Measurements from ENCODE around the gene P3H2.

The P3H2 gene

GRCh38 chr3:189952272-189952671 is 168.4 kb downstream of the P3H2 start:
- H3K36me3 ChIP-seq (ENCODE audit: insufficient read depth), result no peaks in the 10 kb centered on the region
- H3K27me3 ChIP-seq (ENCODE audit: insufficient read depth, low read depth), result no peaks in the 10 kb centered on the region

GRCh38 chr3:189950258-189950657 is 170.4 kb downstream of the P3H2 start:
- H3K27me3 ChIP-seq (ENCODE audit: insufficient read depth, low read depth), result no peaks in the 10 kb centered on the region
- H3K9ac ChIP-seq, result no peak overlapping the region
- H3K79me2 ChIP-seq (ENCODE audit: insufficient read depth, low read depth), result no peaks in the 10 kb centered on the region
- H3K4me1 ChIP-seq (ENCODE audit: low read depth, poor library complexity, severe bottlenecking), result no peaks in the 10 kb centered on the region
- no peak overlapping the region for H3K27ac ChIP-seq
- H4K20me1 ChIP-seq (ENCODE audit: insufficient read depth), result no peaks in the 10 kb centered on the region
- TF ChIP-seq CTCF (conservative IDR thresholded peaks at IDR 0.05; ENCODE audit: low read depth, low read length), result no peak
- no peak overlapping the region for H3K4me3 ChIP-seq (IDR thresholded peaks at IDR 0.05; ENCODE audit: insufficient read depth, low read depth, low read length)
- no peak overlapping the region for H3K4me2 ChIP-seq
- no peak overlapping the region for H2AFZ ChIP-seq (ENCODE audit: low read depth)
- no peaks in the 10 kb centered on the region for H3K36me3 ChIP-seq (ENCODE audit: insufficient read depth)

More at GRCh38 chr3:189952272-189952671, 168.4 kb downstream of the P3H2 start:
- Histone ChIP-seq H2AFZ (ENCODE audit: low read depth) (no peak overlapping the region), H3K4me1 (ENCODE audit: low read depth, poor library complexity, severe bottlenecking) (no peaks in the 10 kb centered on the region), H3K4me3 (IDR thresholded peaks at IDR 0.05; ENCODE audit: insufficient read depth, low read depth, low read length) (no peak overlapping the region), H3K9ac (no peak overlapping the region), H4K20me1 (ENCODE audit: insufficient read depth) (no peaks in the 10 kb centered on the region), H3K27ac (no peak overlapping the region), H3K79me2 (ENCODE audit: insufficient read depth, low read depth) (no peaks in the 10 kb centered on the region), H3K4me2 (no peak overlapping the region)
- TF ChIP-seq CTCF (conservative IDR thresholded peaks at IDR 0.05; ENCODE audit: low read depth, low read length), result no peak

- H2AFZ ChIP-seq (ENCODE audit: low read depth), result no peak overlapping the region
- no peaks in the 10 kb centered on the region for H3K79me2 ChIP-seq (ENCODE audit: insufficient read depth, low read depth)
- H3K27ac ChIP-seq, result no peak overlapping the region
- no peaks in the 10 kb centered on the region for H3K27me3 ChIP-seq (ENCODE audit: insufficient read depth, low read depth)
- no peak for TF ChIP-seq CTCF (conservative IDR thresholded peaks at IDR 0.05; ENCODE audit: low read depth, low read length)
- no peaks in the 10 kb centered on the region for H3K36me3 ChIP-seq (ENCODE audit: insufficient read depth)
- H3K4me2 ChIP-seq, result no peak overlapping the region
- H3K4me3 ChIP-seq (IDR thresholded peaks at IDR 0.05; ENCODE audit: insufficient read depth, low read depth, low read length), result no peak overlapping the region
- H3K4me1 ChIP-seq (ENCODE audit: low read depth, poor library complexity, severe bottlenecking), result no peaks in the 10 kb centered on the region
- H4K20me1 ChIP-seq (ENCODE audit: insufficient read depth), result no peaks in the 10 kb centered on the region
- H3K9ac ChIP-seq, result no peak overlapping the region
Observed at GRCh38 chr3:189949580-189949979, 171.1 kb downstream of the P3H2 start.

GRCh38 chr3:189948724-189949045 is 172.0 kb downstream of the P3H2 start:
- H4K20me1 ChIP-seq (ENCODE audit: insufficient read depth), result no peaks in the 10 kb centered on the region
- H3K4me2 ChIP-seq, result no peak overlapping the region
- no peaks in the 10 kb centered on the region for H3K79me2 ChIP-seq (ENCODE audit: insufficient read depth, low read depth)
- no peaks in the 10 kb centered on the region for H3K36me3 ChIP-seq (ENCODE audit: insufficient read depth)
- H2AFZ ChIP-seq (ENCODE audit: low read depth), result no peak overlapping the region
- H3K27me3 ChIP-seq (ENCODE audit: insufficient read depth, low read depth), result no peaks in the 10 kb centered on the region
- no peak; the same call in 1 of the 2 replicates for TF ChIP-seq CTCF (conservative IDR thresholded peaks at IDR 0.05; ENCODE audit: low read depth, low read length)
- no peak overlapping the region for H3K4me3 ChIP-seq (IDR thresholded peaks at IDR 0.05; ENCODE audit: insufficient read depth, low read depth, low read length)
- H3K9ac ChIP-seq, result no peak overlapping the region
- H3K27ac ChIP-seq, result no peak overlapping the region
- H3K4me1 ChIP-seq (ENCODE audit: low read depth, poor library complexity, severe bottlenecking), result no peaks in the 10 kb centered on the region

All from KMS-11 (cell line).